ENCODE results near the gene SUSD1.

GRCh38 chr9:112112941-112113681 is 62.0 kb downstream of the SUSD1 start:
- TF ChIP-seq CTCF (IDR thresholded peaks at IDR 0.05) (peak; percentile 71), POLR2AphosphoS5 (IDR thresholded peaks at IDR 0.05; ENCODE audit: low read depth, low read length) (no peak), REST (IDR thresholded peaks at IDR 0.05; ENCODE audit: insufficient read depth in 1 of 2, low read depth in 2 of 2, low read length in 1 of 2) (no peak), SIN3A (IDR thresholded peaks at IDR 0.05; ENCODE audit: borderline replicate concordance, insufficient read depth, low read depth, low read length) (no peak)
